Hepatocyte (in vitro differentiated cells): Measurements from ENCODE around the gene FAM50A. TPM values are rescaled to one million over a fixed set of nuclear protein-coding genes. Genes with fewer than 3 reads are reported as not detected.

Experiments
- DNase-seq: peaks from one replicate; pipeline ENCODE4 v3.0.0-alpha.2; 2016; ENCODE audit warnings: low spot score
- H2AFZ ChIP-seq: fragments of 200-600 bp; sonication (generic); 2 replicates; pipeline ENCODE4 v1.6.0; 2016; ENCODE audit warnings: antibody characterized with exemption, mild to moderate bottlenecking
- H3K27ac ChIP-seq: fragments of 200-600 bp; sonication (generic); 2 replicates; pipeline ENCODE4 v1.5.1; 2016; ENCODE audit warnings: mild to moderate bottlenecking
- H3K27me3 ChIP-seq: fragments of 200-600 bp; sonication (generic); 2 replicates; pipeline ENCODE4 v1.6.1; 2016
- H3K36me3 ChIP-seq: fragments of 200-600 bp; sonication (generic); replicated peaks from 2 replicates; pipeline ENCODE4 v1.5.1; 2016; ENCODE audit warnings: low read depth; ENCODE audit not compliant: insufficient read depth
- H3K4me1 ChIP-seq: fragments of 200-600 bp; sonication (generic); 2 replicates; pipeline ENCODE4 v1.5.1; 2016; ENCODE audit warnings: mild to moderate bottlenecking, moderate library complexity; ENCODE audit not compliant: insufficient read depth
- H3K4me2 ChIP-seq: fragments of 200-600 bp; sonication (generic); 2 replicates; pipeline ENCODE4 v1.6.0; 2016
- H3K4me3 ChIP-seq: fragments of 200-600 bp; sonication (generic); 2 replicates; pipeline ENCODE4 v1.5.1; 2016; ENCODE audit warnings: mild to moderate bottlenecking
- H3K79me2 ChIP-seq: fragments of 200-600 bp; sonication (generic); 2 replicates; pipeline ENCODE4 v1.6.0; 2017; ENCODE audit warnings: mild to moderate bottlenecking
- H3K9me2 ChIP-seq: fragments of 200-600 bp; sonication (generic); replicated peaks from 2 replicates; pipeline ENCODE4 v1.6.0; 2017; ENCODE audit warnings: mild to moderate bottlenecking; ENCODE audit not compliant: insufficient read depth
- H3K9me3 ChIP-seq: fragments of 200-600 bp; sonication (generic); 2 replicates; pipeline ENCODE4 v1.5.1; 2016; ENCODE audit warnings: low read depth, mild to moderate bottlenecking
- H4K20me1 ChIP-seq: fragments of 200-600 bp; sonication (generic); 2 replicates; pipeline ENCODE4 v1.6.0; 2016; ENCODE audit warnings: mild to moderate bottlenecking; ENCODE audit not compliant: insufficient read depth, poor library complexity, severe bottlenecking
- CTCF ChIP-seq: fragments of 200-600 bp; sonication (generic); IDR thresholded peaks from 2 replicates; pipeline ENCODE4 v1.5.1; 2016; ENCODE audit warnings: antibody characterized with exemption, mild to moderate bottlenecking; ENCODE audit not compliant: poor library complexity
- EZH2 ChIP-seq: fragments of 200-600 bp; sonication (generic); IDR thresholded peaks from 2 replicates; pipeline ENCODE4 v1.6.1; 2016; ENCODE audit warnings: antibody characterized with exemption, mild to moderate bottlenecking, borderline replicate concordance
- EZH2phosphoT487 ChIP-seq: fragments of 200-600 bp; sonication (generic); IDR thresholded peaks from one replicate; pipeline ENCODE4 v1.6.1; 2018; ENCODE audit warnings: antibody characterized with exemption, mild to moderate bottlenecking, low read depth, moderate library complexity; ENCODE audit not compliant: unreplicated experiment, severe bottlenecking
- WGBS: methylation state at CpG from one replicate; pipeline ENCODE4 v1.1.6; 2016; ENCODE audit warnings: low lambda C conversion rate; ENCODE audit errors: missing lambda C conversion rate; 5-methylcytosine and 5-hydroxymethylcytosine counted together
- polyA plus RNA-seq: library from polyadenylated mRNA; unstranded; fragments of >200 nt; fragmentation: Nextera tagmentation; extraction: Ambion mirVana; gene quantifications from 2 replicates; pipeline ENCODE4 v1.2.1, GENCODE V29; 2016
- total RNA-seq: library from RNA; depleted of rRNA; stranded (reverse); fragments of >200 nt; gene quantifications from 2 replicates; pipeline ENCODE4 v1.2.3, GENCODE V29; 2014

Gene FAM50A
- total and polyA plus RNA-seq, 2 experiments from 2014 or later, result 65.9 to 147 TPM

- Histone ChIP-seq H3K4me3 (peak within 1 kb of the TSS; percentile 42), H4K20me1 (no peaks in the 10 kb centered on the region), H3K9me2 (no peaks in the 10 kb centered on the region), H3K4me1 (peaks cover 2% of the 10 kb centered on the region), H2AFZ (no peak within 1 kb of the TSS), H3K9me3 (no peaks in the 10 kb centered on the region), H3K27ac (peak within 1 kb of the TSS; percentile 86), H3K4me2 (peak within 1 kb of the TSS; percentile 80), H3K27me3 (no peaks in the 10 kb centered on the region), H3K36me3 (no peaks in the 10 kb centered on the region), H3K79me2 (peaks cover 5% of the 10 kb centered on the region)
- 32% methylated on average over 16 of the region's 95 CpGs for WGBS
- peak; percentile 83 for DNase-seq
- TF ChIP-seq CTCF (no peak), EZH2 (no peak), EZH2phosphoT487 (no peak)
These were observed 42.7 kb downstream of the FAM50A start, which contains the start of gene UBL4A for GRCh38 chrX:154486396-154487207. TSS of gene UBL4A (minus strand) at chrX:154486615. CDS start at chrX:154486584, 31 bp downstream.

- H3K4me1 ChIP-seq, result peaks cover 2% of the 10 kb centered on the region
- no peaks in the 10 kb centered on the region for H3K9me2 ChIP-seq
- H3K4me2 ChIP-seq, result peak overlapping the region; percentile 76
- H3K27me3 ChIP-seq, result no peaks in the 10 kb centered on the region
- no peaks in the 10 kb centered on the region for H4K20me1 ChIP-seq
- no peak for TF ChIP-seq EZH2phosphoT487
- no peak for TF ChIP-seq EZH2
- no peak for TF ChIP-seq CTCF
- H3K27ac ChIP-seq, result no peak overlapping the region
- WGBS, result 90% methylated on average over 28 of the region's 28 CpGs
- no peaks in the 10 kb centered on the region for H3K9me3 ChIP-seq
- H3K4me3 ChIP-seq, result no peak overlapping the region
- no peak for DNase-seq
- no peak overlapping the region for H2AFZ ChIP-seq
- peaks cover 5% of the 10 kb centered on the region for H3K79me2 ChIP-seq
- H3K36me3 ChIP-seq, result no peaks in the 10 kb centered on the region
These were observed 43.8 kb downstream of the FAM50A start for GRCh38 chrX:154487518-154488290.

- no peaks in the 10 kb centered on the region for H3K27me3 ChIP-seq
- H3K9me3 ChIP-seq, result no peaks in the 10 kb centered on the region
- H2AFZ ChIP-seq, result no peak overlapping the region
- TF ChIP-seq EZH2 (no peak), EZH2phosphoT487 (no peak), CTCF (no peak)
- DNase-seq, result no peak
- no peaks in the 10 kb centered on the region for H3K9me2 ChIP-seq
- H3K36me3 ChIP-seq, result no peaks in the 10 kb centered on the region
- no peak overlapping the region for H3K27ac ChIP-seq
- peak overlapping the region; percentile 81 for H3K4me2 ChIP-seq
- 84% methylated on average over 20 of the region's 20 CpGs for WGBS
- peaks cover 2% of the 10 kb centered on the region for H3K4me1 ChIP-seq
- no peaks in the 10 kb centered on the region for H4K20me1 ChIP-seq
- peaks cover 5% of the 10 kb centered on the region for H3K79me2 ChIP-seq
- no peak overlapping the region for H3K4me3 ChIP-seq
These were observed 44.6 kb downstream of the FAM50A start for GRCh38 chrX:154488336-154489075.
